Fibroblast of skin of back (primary cell): ENCODE results near the gene COL6A1.
"Not testable (repeated sequence)": the region's sequence is repeated elsewhere in the genome, so short reads cannot be mapped to it uniquely, and the experiment has no call there.

Source experiments
- DNase-seq: peaks from one replicate; pipeline ENCODE4 v3.0.0-alpha.2; 2013

Gene COL6A1

GRCh38 chr21:45994759-45995685 lies 13.5 kb downstream of the COL6A1 start:
- no peak for DNase-seq

DNA sequence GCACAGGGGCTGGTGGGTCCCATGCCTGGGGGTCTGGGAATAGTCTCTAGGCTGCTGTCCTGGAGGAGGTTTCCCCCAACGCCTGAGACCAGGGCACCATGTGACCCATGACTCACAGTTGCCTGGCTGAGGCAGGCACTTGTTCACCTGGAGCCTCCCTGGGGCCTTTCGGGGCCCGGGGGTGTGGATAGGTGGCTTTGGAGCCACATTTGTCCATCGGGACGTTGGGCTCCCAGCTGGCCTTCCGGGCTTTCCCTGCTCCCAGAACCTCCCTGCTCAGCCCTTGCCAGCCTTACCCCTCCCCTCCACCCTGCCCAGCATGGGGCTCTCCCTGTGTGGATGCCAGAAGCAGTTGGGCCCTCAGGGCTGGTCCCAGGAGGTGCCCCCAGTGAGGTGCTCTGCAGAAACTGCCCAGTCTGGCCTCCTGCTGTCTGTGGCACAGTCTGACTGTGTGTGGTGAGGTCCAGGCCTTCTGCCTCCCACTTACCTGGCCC lies 14.2 kb downstream of the COL6A1 start:
- DNase-seq: no peak

DNA sequence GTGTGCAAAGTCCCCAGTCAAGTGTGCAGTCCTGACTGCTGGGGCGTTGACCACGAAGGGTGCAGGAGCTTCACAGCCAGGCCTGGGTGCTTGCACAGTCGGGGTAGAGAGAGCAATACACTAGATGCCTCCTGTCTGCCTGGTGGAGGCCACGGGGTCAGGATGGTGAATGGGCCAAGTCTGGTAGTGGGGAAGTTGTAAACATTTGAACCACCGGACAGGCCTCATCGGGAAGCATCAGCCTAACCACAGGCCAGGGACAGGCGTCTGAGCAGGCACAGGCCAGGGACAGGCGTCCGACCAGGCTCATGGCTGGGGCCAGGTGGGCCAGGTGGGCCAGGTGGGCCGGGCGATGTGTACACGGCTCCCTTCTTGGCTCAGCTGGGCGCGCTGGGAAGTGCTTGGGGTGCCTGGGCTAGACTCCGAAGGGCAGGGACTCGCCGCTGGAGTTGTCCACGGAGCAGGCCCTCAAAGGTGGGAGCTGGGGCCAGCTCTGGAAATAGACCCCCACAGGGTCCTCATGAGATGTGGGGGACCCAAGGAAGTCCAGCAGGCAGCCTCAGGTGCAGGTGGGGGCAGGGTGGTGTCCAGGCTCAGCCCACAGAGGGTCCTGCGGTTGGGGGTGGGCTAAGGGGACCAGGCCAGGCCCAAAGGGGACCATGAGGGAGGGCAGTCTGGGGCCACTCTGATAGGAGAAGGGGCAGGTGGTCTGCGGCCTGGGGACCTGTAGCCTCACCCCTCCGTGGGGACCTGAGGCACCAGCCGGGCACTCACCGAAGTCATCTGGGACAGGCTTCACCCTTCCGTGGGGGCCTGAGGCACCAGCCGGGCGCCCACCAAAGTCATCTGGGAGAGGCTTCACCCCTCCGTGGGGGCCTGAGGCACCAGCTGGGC lies 15.0 kb downstream of the COL6A1 start:
- DNase-seq: no peak

- no peak for DNase-seq
Measured at GRCh38 chr21:45997205-45997494, 15.6 kb downstream of the COL6A1 start.

DNA sequence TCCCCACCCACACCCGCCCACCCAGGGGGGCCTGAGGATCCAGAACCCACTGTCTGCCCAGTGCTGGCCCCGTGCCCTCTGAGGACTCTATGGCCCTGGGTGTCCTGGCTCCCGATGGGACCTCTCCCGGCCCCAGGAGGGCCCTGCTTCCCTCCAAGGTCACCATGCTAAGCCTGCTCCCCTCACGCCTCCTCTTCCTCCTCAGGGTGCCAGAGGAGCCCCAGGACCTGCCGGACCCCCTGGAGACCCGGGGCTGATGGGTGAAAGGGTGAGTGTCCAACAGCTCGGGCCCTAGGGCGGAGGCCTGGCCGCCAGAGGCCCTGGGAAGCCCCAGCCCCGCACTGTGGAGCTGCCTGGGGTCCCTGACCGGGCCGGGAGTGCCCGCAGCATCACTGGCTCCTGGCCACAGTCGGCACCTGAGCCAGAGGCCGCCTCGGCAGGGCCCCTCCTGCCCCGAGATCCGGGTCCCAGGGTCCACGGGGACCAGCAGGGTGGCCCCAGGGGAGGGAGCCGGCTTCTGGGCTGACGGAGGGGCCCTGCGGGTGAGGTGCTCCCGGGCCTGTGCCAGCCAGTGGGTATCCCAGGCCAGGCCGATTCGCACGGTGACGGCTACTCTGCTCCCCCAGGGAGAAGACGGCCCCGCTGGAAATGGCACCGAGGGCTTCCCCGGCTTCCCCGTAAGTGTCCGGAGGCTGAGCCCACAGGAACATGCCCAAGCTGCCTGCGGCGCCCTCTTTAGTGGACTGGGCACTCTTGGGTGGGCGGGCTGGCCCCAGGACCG lies 16.1 kb downstream of the COL6A1 start:
- DNase-seq: no peak

- no peak for DNase-seq
Measured at GRCh38 chr21:45998276-45998701, 16.7 kb downstream of the COL6A1 start.

- no peak for DNase-seq
Measured at GRCh38 chr21:45998871-45999580, 17.5 kb downstream of the COL6A1 start.

DNA sequence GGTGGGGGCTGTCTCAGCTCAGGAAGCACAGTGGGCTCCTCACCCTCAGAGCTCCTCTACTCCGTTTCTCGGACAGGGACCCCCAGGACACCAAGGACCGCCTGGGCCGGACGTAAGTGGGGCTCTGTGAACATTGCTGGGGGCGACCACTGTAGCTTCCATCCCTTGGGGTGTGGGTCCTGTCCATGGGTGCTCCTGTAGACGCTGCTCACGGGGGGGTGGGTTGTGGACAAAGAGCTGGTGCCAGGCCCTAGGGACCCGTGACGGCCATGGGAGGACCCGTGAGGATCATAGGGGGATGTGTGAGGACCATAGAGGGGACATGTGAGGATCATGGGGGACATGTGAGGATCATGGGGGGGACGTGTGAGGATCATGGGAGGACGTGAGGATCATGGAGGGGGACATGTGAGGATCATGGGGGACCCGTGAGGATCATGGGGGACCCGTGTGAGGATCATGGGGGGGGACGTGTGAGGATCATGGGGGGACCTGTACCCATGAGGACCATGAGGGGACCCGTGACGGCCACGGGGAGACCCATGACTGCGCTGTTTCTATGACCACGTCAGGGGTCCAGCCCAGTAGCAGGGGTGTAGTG lies 18.1 kb downstream of the COL6A1 start:
- no peak for DNase-seq

DNA sequence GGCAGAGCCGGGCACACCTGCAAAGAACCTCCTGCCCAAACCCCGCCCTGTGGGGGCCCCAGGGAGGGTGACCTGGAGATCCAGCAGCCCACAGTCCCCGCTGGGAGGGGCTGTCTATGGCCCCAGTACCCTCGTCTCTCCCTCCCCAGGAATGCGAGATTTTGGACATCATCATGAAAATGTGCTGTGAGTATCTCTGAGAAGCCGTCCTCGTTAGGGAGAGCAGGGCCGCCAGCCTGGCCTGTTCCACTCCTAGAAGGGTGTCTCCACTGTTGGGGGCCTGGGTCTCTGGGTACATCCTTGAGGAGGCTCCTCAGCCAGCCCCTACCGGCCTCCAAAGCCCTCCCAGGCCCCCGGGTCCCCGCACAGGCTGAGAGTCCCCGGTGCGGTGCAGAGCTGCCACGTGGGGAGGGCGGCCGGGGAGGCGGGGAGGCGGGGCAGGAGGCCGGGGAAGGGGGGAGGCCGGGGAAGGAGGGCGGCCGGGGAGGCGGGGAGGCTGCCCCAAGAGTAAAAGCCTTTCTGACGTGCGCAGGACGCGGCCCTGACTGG lies 18.7 kb downstream of the COL6A1 start:
- DNase-seq: no peak

- DNase-seq: no peak
Measured at GRCh38 chr21:46000731-46001641, 19.4 kb downstream of the COL6A1 start.

DNA sequence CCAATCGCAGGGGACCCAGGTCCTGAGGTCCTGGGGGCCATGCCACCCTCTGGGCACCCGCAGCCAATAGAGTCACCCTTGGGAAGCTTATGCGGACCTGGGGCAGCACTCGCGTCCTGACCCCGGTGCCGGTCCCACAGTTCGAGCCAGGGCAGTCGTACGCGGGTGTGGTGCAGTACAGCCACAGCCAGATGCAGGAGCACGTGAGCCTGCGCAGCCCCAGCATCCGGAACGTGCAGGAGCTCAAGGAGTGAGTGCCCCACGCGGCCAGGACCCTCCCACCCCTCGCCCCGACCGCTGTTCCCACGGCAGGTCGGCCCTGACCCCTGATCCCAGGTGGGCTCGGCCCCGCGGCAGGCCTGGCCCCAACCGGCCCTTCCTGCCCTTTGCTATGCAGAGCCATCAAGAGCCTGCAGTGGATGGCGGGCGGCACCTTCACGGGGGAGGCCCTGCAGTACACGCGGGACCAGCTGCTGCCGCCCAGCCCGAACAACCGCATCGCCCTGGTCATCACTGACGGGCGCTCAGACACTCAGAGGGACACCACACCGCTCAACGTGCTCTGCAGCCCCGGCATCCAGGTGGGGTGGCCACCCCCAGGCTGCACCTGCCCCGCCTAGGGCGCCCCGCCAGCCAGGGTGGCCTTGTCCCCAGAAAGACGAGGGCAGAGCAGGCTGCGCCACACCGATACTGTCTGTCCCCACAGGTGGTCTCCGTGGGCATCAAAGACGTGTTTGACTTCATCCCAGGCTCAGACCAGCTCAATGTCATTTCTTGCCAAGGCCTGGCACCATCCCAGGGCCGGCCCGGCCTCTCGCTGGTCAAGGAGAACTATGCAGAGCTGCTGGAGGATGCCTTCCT lies 20.5 kb downstream of the COL6A1 start:
- no peak for DNase-seq

GRCh38 chr21:46002841-46003574 lies 21.4 kb downstream of the COL6A1 start:
- DNase-seq: no peak

DNA sequence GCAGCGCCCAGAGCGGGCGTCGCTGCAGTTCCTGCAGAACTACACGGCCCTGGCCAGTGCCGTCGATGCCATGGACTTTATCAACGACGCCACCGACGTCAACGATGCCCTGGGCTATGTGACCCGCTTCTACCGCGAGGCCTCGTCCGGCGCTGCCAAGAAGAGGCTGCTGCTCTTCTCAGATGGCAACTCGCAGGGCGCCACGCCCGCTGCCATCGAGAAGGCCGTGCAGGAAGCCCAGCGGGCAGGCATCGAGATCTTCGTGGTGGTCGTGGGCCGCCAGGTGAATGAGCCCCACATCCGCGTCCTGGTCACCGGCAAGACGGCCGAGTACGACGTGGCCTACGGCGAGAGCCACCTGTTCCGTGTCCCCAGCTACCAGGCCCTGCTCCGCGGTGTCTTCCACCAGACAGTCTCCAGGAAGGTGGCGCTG lies 22.0 kb downstream of the COL6A1 start:
- no peak for DNase-seq

GRCh38 chr21:46004168-46004861 lies 22.7 kb downstream of the COL6A1 start:
- DNase-seq: no peak

- DNase-seq: no peak
Measured at GRCh38 chr21:46005081-46005480, 23.5 kb downstream of the COL6A1 start.

DNA sequence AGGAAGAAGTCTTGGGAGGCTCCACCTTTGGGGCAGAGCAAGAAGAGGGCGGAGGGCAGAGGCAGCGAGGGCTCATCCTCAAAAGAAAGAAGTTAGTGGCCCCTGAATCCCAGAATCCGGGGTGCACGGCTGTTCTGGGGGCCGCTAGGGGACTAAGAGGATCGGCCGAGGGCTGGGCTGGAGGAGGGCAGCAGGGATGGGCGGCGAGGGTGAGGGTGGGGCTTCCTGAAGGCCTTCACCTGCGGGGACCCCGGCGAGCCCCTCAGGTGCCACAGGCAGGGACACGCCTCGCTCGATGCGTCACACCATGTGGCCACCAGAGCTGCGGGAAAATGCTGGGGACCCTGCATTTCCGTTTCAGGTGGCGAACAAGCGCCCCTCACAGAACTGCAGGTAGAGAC lies 23.9 kb downstream of the COL6A1 start:
- no peak for DNase-seq

GRCh38 chr21:46005894-46006546 lies 24.4 kb downstream of the COL6A1 start:
- DNase-seq: not testable (repeated sequence)
